ENCODE results near the gene GABRD. TPM values are rescaled to one million over a fixed set of nuclear protein-coding genes. Genes with fewer than 3 reads are reported as not detected.

Gene GABRD
- total RNA-seq, 1 experiment from 2014 or later, result not detected

DNA sequence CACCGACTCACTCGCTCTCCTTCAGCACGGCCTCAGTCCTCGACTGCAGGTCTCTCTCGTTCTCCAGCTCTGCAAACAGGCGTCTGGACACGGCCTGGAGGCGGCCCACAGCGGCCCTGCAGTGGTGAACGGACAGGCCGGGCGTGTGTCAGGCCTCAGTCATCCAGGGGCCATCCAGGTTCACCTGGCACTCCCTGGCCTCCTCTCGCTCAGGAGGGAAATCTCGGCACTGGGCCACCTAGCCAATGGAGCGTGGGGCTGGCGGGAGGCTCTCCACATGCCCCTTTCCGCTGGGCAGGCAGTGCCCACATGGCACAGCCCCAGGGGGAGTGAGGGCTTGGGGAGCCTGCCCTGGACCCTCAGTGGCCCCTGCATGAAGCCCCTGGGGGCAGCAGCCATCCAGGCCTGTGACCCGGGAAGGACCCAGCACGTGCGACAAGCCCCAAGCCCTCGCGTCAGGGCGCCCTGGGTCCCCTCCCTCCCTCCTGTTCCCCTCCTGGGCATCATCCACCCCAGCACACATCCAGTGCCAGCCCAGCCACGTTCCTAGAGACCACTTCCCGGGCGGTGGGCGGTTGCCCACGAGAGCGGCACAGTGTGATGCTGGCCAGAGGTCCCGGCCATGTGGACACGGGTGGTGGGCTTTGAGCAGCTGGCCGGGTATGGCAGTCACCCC lies 33.6 kb upstream of the GABRD start:
- DNase-seq (ENCODE audit: low read depth), result no peak

DNA sequence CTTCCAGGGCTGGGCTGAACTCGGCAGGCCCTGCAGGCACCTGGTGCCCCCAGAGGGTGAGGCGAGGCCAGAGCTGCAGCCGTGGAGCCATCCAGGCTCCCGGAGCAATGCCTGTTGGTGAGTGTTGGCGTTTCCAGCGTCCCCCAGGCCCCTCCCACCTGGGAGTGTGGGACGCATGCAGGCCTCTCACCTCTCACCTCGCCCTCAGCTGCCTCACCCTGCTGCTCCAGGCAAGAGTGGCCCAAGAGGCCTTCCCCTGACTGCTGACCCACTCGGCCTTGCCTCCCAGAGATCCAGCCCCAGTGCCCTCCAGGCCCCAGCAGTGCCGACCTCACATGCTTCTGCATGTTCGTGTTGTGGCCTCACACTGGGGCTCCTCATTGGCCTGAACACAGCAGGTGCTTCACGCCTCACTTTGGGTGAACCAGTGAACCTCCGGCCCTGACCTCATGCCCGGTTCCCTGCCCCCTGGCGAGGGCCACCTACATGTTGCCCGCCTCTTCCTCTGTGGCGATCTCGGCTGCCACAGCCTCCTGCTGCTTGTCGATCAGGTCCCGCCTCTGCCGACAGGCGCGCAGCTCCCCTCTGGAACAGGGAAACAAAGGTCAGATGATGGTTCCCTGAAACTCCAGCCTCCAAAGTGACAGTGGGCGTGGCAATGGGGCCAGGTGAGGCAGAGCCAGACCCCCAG lies 32.5 kb upstream of the GABRD start:
- DNase-seq (ENCODE audit: low read depth), result no peak

DNA sequence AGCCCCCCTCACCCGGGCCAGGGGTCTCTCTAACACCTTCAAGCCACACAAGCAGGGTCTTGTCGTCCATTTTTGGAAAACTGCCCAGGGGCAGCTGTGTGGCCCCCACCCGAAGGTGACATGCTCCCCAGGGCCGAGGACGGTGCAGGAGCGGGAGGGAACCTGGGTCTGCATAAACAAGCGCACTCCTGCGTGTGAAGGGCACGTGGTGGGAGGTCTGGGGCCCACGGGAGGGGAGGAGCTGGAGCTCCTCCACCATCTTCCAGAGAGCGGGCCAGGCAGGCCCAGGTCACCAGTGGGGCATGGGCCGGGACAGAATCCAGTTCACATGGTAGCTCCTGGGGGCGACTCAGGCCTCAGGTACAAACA lies 32.0 kb upstream of the GABRD start:
- no peak for DNase-seq (ENCODE audit: low read depth)

DNA sequence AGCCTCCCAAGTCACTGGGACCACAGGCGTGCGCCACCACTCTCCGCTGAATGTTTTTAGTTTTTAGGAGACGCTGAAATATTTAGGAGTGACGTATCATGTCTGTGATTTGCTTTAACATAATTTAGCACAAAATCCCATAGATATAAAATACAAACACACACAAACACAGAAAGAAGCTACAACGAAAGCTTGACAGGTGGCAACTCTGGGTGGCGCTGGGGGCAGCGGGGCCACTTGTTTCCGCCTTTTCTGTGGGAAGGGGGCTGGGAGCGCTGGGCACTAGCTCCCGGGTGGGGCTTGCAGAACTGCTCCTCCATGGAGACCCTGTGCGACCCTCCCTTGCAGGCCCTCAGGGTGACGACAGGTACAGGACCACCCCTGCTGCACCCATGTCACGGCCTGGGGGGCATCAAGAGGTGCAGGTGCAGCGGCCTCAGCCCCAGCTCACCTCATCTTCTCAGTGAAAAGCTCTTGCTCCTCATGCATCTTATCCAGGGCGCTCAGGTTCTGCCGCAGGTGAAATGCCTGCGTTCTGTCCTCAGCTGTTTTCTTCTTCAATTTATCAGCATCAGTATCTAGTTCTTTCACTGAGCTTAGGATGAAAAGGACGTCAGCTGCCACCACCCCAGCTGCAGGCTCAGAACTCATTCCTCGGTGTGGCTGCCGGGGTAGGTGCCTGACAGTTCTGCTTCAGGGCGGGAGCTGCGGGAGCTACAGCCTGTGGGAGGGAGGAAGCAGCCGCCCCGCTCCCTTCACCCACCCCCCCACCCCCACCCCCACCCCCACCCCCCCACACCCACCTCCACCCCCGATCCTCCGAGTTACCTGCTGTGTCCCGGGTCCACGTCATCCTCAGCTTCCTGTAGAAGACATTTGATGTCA lies 30.8 kb upstream of the GABRD start:
- no peak for DNase-seq (ENCODE audit: low read depth)

DNA sequence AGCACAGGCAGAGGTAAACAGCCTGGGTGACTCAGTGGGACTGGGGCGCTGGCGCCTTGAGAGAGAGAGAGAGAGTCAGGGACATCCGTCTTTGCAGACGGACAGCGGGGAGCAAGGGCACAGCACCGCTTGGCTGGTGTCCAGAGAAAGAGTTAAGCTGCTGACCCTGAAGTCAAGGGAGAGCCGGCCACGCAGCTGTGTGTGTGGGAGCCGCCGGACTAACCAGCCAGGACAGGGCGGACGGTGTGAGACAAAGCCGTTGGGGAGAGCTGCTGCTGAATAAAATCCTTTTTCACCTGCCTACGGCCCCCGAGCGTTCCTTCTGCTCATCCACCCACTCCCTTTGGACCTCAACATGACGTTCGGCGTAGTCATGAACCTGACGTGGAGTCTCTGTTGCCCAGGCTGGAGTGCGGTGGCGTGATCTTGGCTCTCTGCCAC lies 30.0 kb upstream of the GABRD start:
- no peak for DNase-seq (ENCODE audit: low read depth)

DNA sequence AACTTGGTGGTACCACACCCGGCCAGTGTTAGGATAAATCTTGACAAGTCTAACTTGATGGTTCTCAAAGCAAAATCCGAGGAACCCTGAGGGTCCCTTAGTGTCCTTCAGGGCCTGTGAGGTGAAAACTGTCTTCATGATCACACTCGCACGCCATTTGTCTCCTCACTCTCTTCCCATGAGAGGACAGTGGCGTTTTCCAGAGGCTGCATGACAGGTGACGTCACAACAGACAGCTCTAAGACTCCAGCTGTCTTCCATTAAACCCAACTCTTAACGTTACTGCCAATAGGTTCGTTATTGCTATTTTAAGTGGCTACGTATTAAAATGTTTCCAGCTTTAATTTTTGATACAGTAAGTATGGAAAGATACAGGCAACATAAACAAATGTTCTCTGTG lies 29.4 kb upstream of the GABRD start:
- DNase-seq (ENCODE audit: low read depth), result no peak

DNA sequence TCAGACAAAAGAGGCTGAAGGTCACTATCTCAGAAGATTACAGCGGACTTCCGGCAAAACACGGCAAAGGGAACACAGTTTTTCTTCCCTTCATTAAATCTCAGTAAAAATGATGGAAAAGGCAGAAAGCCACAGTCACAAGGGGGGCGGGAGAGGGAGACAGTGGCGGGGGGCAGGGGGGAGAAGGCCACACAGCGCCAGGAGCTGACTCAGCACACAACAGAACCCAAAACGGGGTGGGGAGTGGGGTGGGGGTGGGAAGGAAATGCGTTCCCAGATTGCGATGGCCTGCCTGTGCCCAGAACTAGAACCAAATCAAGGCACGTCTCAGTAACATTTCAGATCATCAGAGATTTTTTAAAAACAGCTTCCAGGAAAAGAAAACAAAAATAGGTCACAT lies 28.9 kb upstream of the GABRD start:
- no peak for DNase-seq (ENCODE audit: low read depth)

DNA sequence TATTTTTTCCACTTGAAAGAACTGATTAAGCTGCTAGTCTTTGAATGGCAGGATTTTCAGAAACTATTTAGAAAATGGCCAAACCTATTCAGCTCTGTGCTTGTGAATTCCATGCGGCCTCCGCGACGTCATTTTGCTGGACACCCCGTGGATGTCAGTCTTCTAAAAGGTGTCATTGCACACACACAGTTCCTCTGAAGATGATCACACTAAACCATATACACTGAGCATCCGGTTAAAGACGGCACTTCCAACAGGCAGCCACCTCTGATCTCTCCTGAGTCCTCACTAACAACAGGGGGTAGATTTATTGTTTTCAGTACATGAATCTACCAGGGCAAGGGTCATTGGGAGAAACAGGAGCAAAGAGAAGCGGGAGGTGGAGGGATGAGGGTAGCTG lies 24.6 kb upstream of the GABRD start:
- no peak for DNase-seq (ENCODE audit: low read depth)

DNA sequence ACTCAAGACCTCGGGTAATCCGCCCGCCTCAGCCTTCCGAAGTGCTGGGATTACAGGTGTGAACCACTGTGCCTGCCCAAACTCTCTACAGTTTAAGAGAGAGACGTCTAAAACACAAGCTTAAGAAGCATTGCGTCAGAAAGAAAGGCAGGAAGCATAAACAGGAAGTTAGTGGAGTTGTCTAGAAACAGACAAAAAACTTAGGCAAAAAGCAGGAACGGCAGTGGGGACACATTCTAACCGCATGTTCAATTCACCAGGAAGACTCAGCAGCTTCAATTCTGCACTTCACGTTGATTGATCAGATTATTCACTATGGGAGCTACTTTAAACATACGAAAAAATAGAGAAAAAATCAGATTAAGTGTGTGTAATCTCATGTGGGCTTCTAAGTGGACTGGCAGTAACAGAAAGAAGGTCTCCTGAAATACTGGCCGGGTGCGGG lies 22.9 kb upstream of the GABRD start:
- no peak for DNase-seq (ENCODE audit: low read depth)

DNA sequence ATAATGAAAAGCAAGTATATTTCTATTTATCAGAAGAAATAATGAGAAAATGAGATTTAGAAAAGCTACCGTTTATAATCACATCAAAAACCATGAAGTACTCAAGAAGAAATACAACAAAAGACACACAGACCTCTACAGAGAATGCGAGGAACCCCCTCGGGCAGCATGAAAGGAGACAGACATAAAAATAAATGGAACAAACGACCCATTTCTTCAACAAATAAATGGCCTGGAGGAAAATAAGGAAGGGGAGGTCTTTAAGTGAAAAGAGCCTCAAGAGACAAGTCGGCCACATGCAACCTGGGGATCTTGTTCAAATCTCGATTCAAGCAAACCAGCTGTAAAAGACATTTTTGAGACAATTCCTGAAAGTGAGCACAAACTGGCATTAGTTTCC lies 21.6 kb upstream of the GABRD start:
- no peak for DNase-seq (ENCODE audit: low read depth)

DNA sequence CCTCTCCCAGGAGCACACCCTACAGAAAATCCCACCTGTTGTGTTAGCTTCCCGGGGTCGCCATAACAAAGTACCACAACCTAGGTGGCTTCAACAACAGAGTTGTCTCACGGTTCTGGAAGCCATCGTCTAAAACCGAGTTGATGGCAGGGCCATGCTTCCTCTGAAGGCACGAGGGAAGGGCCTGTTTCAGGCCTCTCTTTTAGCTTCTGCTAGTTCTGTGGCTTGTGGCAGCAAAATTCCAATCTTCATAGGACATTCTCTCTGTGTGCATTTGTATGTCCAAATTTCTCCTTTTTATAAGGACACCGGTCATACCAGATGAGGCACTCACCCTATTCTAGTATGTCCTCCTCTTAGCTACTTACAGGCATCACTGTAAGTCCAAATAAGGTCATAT lies 18.7 kb upstream of the GABRD start:
- DNase-seq (ENCODE audit: low read depth), result no peak

DNA sequence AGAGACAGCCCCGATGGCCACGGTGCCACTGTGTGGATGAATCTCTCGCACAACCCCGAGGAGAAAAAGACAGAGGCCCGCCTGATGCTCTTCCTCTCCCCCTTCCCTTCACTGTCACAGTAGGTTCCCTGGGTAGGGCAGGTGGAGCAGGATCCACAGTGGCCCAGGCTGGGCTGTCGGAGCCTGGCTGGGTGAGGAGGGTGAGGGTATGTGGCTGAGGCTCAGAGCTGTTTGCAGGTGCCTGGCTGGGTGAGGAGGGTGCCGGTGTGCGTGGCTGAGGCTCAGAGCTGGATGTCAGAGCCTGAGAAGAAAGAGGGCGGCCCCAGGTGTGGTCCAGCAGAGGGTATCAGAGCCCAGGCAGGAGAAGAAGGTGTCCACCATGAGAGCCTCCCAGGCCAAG lies 18.3 kb upstream of the GABRD start:
- DNase-seq (ENCODE audit: low read depth), result no peak

DNA sequence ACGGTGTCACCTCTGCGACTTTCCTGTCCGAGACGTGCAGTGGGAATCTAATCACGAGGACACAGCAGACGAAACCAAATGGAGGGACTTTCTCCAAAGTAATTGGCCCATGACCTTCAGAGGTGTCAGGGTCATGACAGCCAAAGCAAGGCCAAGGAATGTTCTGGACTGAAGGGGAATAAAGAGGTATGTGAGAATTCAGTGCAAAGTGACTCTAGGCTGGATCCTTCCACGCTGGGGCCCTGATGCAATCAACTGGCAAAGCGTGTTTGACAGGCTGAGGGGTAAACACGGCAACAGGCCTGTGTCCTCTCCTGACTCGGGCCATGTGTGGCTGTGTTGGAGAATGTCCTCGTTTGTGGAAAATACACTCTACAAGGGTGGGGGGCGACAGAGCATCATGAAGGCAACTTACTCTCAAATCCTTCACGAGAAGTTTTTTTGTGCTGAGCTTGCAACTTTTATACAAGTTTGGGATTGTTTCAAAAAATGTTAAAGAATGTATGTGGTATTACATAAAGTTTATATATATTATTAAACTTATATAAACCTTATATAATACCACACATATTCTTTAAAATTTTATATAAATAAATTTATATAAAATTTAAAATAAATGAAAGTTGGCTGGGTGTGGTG lies 17.3 kb upstream of the GABRD start:
- DNase-seq (ENCODE audit: low read depth), result no peak

DNA sequence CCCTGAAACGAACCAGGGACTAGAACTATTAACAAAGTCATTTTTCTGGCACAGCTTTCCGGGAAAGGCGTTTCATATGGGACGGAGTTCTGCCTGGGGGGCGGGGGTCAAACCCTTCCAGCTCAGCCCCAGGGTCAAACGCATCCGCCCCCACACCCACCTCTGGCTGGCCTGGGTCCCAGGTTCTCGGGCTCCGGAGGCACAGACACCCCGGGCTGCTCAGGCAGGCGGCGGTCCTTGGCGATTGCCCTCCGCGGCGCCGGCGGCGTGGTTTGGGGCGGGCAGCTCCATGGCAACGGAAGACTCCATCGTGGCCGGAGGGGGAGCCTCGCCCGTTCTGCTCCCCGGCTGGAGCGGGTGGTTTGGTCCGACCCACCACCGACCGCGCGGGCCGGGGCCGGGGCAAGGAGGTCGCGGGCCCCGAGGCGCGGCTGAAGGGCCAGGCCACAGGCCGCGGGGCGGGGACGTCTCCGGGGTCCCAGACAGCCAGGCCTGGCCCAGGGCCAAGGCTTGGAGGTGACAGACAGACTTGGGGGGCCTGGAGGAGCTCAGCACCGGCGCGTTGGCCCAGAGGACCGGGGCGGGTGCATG lies 15.5 kb upstream of the GABRD start, which contains the start of gene CFAP74:
CFAP74 (minus strand) TSS at position 246 of the 591 bp plus-strand sequence. CDS start 12,830 bp downstream, outside the sequence.
- DNase-seq (ENCODE audit: low read depth), result no peak

DNA sequence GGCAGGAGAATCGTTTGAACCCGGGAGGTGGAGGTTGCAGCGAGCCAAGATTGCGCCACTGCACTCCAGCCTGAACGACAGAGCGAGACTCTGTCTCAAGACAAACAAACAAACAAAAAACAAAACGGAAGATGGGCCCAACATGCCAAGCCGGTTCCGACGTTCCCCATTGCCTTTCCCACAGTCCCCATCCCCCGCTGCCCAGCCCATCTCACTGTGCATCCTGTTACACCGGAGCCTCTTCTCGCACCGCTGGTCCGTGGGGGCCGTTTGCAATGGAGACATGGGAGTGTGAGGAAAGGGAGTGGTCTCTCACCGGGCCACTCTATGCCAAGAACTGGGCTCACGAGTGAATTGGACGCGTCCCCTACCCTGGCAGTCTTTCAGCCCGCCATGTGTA lies 14.3 kb upstream of the GABRD start:
- no peak for DNase-seq (ENCODE audit: low read depth)

DNA sequence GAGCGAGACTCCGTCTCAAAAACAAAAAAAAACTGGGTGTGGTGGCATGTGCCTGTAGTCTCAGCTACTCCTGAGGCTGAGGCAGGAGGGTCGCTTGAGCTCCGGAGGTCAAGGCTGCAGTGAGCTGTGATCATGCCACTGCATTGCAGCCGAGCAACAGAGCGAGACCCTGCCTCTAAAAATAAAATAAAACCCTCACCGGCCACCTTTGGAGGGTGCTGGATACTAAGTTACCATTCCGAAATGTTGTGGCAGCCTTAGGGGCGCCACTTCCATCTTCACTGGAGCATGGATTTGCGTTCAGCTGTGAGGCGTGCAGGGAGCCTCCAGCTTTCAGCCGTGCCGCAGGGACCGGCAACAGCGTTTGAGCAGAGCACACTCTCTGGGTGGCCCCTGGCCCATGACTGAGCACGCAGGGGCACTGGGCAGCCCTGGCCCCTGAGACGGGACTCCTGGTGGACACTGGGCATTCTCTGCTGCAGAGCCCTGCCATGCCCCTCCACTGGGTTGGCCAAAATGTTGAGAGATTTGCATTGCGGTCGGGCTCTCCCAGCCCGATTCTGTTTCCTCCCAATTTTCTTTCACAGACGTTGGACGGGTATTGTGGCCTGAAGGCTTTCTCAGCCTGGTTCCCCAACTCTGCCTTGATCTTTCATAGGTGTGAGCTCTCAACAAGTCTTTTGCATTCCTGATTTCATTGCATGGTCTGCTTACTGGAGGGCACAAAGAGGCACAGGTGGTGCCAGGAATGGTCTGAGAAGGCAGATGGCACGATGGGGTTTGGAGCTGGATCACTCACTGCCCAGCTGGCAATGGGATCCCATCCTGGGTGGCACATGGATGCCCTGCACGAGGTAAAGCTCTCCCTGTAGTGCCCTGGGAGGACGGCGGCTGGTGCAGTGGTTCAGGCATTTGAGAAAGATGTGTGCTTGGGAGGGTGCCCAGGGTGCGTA lies 9.8 kb upstream of the GABRD start:
- no peak for DNase-seq (ENCODE audit: low read depth)

DNA sequence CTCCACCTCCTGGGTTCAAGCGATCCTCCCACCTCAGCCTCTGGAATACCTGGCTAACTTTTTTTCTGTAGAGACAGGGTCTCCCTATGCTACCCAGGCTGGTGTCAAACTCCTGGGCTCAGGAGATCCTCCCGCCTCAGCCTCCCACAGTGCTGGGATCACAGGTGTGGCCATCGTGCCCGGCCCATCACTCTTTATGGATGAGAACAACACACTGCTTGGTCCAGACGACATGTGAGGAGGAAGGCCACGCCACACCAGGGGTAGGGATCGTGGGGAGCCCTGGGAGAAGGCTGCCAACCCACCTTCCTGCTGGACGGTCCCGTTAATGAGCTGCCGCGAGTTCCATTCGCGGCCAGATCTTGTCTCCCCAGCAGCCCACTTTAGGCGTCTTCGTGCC lies 5.0 kb upstream of the GABRD start:
- no peak for DNase-seq (ENCODE audit: low read depth)

DNA sequence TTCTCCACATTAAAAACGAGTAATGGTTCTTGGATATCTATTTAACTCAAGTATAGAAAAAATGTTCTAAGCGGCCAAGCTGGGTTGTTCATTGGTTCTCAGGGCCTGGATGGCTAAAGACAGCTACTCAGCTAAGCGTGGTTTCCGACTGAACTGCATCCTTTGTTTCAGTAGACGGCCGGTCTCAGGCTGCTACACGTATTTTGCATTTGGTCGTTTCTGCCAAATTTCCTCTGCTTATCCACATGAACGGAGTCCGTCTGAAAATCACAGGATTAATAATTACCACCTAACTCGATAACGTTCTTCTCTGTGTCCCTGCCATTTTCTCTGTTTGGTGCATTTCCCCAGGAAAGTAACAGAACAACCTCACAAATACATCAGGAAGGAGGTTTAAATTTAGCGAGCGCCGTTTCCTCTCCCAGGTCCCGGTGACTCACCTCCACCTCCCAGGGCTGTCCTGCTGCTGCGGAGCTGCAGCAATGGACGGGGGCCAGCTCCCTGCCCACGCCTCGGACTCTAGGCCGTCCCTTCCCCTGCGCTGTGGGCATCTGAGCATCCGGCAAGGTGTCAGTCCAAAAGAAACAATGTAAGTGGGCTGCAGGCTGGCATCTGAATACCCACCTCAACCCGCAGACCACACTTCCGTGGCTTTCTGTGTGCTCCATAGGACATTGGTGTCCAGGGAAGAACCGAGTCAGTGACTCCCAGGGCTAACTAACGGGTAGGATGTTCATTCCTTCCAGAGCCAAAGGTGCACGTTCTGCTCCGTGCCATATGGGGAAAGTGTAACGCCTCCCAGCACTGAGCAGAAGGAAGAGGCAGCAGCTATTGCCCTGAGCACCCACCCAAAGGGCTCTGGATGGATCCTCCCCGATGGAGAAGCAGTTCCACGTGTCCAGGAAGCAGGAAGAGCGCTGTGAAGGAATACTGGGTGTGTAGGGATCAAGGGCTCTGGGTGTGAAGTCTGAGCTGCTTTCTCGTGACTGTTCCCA lies 4.1 kb upstream of the GABRD start:
- DNase-seq (ENCODE audit: low read depth), result peak; percentile 65

DNA sequence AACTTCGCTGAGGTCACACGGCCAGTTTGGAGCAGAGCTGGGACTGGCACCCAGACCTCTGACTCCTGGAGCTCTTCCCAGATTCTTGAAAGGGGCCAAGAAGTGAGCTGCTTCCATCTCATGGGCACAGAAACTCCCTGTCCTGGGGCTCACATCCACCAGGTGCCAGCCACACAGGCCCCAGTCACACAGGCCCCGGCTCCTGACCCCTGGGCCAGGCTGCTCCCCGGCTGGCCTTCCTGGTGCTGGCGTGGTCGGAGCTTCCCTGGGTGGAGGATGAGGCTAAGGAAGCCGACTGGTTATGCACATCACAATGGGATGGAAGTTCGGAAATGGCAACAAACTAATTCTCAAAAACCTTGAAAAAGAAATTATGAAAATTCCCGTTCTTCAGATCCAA lies 3.0 kb upstream of the GABRD start:
- no peak for DNase-seq (ENCODE audit: low read depth)

All from M059J (cell line).